Kidney epithelial cell (primary cell): Measurements from ENCODE around the gene VAMP2. TPM values are rescaled to one million over a fixed set of nuclear protein-coding genes. Genes with fewer than 3 reads are reported as not detected.

ENCODE experiments used
- DNase-seq: peaks from one replicate; pipeline ENCODE4 v3.0.0-alpha.2; 2010; ENCODE audit warnings: low read depth
- H3K27me3 ChIP-seq: 2 replicates; pipeline ENCODE4 v1.6.0; 2011; ENCODE audit warnings: low read length; ENCODE audit not compliant: control insufficient read depth, insufficient read depth
- H3K36me3 ChIP-seq: 2 replicates; pipeline ENCODE4 v1.5.1; 2011; ENCODE audit warnings: low read length; ENCODE audit not compliant: control insufficient read depth, insufficient read depth
- H3K4me3 ChIP-seq: 2 replicates; pipeline ENCODE4 v1.5.1; 2011; ENCODE audit warnings: low read depth, mild to moderate bottlenecking, control low read depth, low read length
- CTCF ChIP-seq: IDR thresholded peaks from 2 replicates; pipeline ENCODE4 v1.5.1; 2011; ENCODE audit warnings: mild to moderate bottlenecking, moderate library complexity, low read length, control low read depth, inconsistent platforms; ENCODE audit not compliant: insufficient read depth, poor library complexity, severe bottlenecking
- total RNA-seq: library from RNA; depleted of rRNA; stranded (reverse); fragments of >200 nt; gene quantifications from 2 replicates; pipeline ENCODE4 v1.2.3, GENCODE V29; 2015

Gene VAMP2
- total RNA-seq, 1 donor from 2014 or later = 7.0 TPM

GRCh38 chr17:8142158-8142886 is 20.4 kb downstream of the VAMP2 start:
- Histone ChIP-seq H3K36me3 (peaks cover 16% of the 10 kb centered on the region), H3K27me3 (no peaks in the 10 kb centered on the region), H3K4me3 (no peak overlapping the region)
- no peak for DNase-seq
- TF ChIP-seq CTCF = no peak

DNA sequence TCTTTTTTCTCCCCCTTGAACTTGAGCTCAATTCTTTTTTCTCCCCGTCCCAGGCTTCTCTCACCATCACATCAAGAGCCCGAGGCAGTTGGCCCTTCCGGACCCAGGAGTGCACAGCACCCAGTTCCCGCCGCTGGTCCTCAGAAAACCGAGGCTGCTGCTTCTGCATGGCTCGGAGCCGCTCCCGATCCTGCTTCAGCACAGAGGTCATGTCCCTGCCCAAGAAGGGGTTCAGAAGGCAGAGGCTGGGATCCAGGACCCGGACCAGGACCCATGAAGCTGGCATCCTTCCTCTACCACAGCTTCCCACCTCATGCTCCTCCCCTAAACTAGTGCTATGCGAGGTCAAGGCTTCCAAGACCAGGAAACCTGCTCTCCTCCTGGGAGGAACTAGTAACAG is 21.0 kb downstream of the VAMP2 start:
- no peak for DNase-seq
- Histone ChIP-seq H3K4me3 (no peak overlapping the region), H3K27me3 (no peaks in the 10 kb centered on the region), H3K36me3 (peaks cover 16% of the 10 kb centered on the region)
- no peak for TF ChIP-seq CTCF

GRCh38 chr17:8141045-8141444 is 21.7 kb downstream of the VAMP2 start:
- Histone ChIP-seq H3K4me3 (no peak overlapping the region), H3K36me3 (peaks cover 14% of the 10 kb centered on the region), H3K27me3 (no peaks in the 10 kb centered on the region)
- no peak for DNase-seq
- no peak for TF ChIP-seq CTCF

GRCh38 chr17:8140065-8141029 is 22.4 kb downstream of the VAMP2 start:
- Histone ChIP-seq H3K36me3 (peaks cover 14% of the 10 kb centered on the region), H3K4me3 (no peak overlapping the region), H3K27me3 (no peaks in the 10 kb centered on the region)
- no peak for TF ChIP-seq CTCF
- DNase-seq = no peak

- H3K4me3 ChIP-seq = peak overlapping the region; percentile 53
- H3K27me3 ChIP-seq = no peaks in the 10 kb centered on the region
- peak; percentile 84 for DNase-seq
- TF ChIP-seq CTCF = peak; percentile 89
- H3K36me3 ChIP-seq = peaks cover 8% of the 10 kb centered on the region
Measured at GRCh38 chr17:8138672-8139371, 23.9 kb downstream of the VAMP2 start.
